ENCODE results near the gene SYTL4.
A peak's percentile ranks its signal among the peaks of the same experiment; 100 is the strongest.

Gene SYTL4

DNA sequence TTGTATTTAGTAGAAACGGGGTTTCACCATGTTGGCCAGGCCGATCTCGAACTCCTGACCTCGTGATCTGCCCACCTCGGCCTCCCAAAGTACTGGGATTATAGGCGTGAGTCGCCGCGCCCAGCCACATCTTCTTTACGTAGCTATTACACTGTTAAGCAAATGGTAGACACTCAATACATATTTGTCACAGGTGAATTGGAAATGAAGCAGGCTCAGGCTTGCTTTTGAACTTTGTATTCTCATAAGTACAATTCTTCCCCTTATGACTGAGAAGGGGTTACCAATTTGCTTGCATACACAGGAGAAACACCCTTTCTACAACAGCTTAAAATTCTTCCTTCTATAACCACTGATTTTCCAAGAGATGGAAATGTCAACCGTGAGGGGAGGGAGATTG, 88.7 kb downstream of the SYTL4 start:
- TF ChIP-seq, protein P1, sequence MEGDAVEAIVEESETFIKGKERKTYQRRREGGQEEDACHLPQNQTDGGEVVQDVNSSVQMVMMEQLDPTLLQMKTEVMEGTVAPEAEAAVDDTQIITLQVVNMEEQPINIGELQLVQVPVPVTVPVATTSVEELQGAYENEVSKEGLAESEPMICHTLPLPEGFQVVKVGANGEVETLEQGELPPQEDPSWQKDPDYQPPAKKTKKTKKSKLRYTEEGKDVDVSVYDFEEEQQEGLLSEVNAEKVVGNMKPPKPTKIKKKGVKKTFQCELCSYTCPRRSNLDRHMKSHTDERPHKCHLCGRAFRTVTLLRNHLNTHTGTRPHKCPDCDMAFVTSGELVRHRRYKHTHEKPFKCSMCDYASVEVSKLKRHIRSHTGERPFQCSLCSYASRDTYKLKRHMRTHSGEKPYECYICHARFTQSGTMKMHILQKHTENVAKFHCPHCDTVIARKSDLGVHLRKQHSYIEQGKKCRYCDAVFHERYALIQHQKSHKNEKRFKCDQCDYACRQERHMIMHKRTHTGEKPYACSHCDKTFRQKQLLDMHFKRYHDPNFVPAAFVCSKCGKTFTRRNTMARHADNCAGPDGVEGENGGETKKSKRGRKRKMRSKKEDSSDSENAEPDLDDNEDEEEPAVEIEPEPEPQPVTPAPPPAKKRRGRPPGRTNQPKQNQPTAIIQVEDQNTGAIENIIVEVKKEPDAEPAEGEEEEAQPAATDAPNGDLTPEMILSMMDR (IDR thresholded peaks at IDR 0.05; ENCODE audit: insufficient read depth, low read depth, low read length, missing control alignments), result no peak
- H3K4me3 ChIP-seq (ENCODE audit: low read length), result no peak overlapping the region
- DNase-seq (ENCODE audit: low read depth), result peak; percentile 84

DNA sequence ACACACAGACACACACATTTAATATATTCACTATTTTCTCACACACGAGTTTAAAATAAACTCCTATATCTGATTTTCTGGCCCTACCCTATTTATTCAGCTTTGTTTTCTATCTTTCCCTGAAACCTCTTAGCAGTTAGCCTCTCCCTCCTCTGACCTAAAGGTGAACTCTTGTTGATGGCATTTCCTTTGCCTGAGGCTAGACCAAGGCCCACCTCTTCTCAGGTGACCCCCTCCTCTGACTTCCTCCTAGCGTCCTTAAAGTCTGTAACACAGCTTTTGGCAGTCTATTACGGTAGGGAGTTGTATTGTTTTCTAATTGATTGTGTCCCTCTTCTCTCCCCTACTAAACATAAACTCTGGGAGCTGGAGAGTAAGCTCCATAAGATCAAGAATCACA, 89.6 kb downstream of the SYTL4 start:
- TF ChIP-seq, protein P1 (IDR thresholded peaks at IDR 0.05; ENCODE audit: insufficient read depth, low read depth, low read length, missing control alignments), result no peak
- no peak for DNase-seq (ENCODE audit: low read depth)
- no peak overlapping the region for H3K4me3 ChIP-seq (ENCODE audit: low read length)

DNA sequence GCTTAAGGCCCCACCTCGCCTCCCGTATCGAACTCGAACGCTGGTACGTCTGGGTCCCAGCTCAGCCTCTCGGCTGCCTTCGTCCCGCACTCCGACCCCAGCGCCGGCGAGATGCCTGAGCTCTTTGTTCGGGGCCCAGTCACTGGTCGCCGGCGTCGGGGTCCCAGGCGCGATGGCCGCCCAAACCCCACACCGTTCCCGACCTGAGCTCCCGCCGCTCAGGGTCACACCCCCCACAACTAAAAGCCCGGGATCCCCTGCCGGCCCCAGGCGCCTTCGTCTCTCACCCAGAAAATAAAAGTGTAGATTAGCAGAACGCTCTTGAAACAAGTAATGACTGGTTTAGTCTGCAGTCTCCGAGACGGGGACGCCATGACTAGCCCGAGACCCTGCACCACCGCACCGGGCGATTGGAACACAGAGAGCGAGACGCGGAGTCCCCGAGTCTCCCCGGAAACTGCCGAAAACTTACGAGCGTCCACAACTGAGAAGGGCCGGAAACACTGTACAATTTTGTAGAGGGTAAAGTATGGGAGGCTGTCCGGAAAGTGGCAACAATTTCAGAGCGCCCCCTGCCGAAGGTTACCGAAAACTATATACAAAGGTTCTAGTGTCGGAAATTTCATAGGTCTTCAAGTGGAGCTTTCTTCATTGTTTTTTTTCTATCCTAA, 95.5 kb downstream of the SYTL4 start, which contains the start of gene TSPAN6:
Gene TSPAN6 (minus strand): TSS at position 486 of the 671 bp plus-strand sequence. CDS start 112 bp downstream, at position 374.
- TF ChIP-seq, protein P1 (IDR thresholded peaks at IDR 0.05; ENCODE audit: insufficient read depth, low read depth, low read length, missing control alignments), result peak; percentile 50
- H3K4me3 ChIP-seq (ENCODE audit: low read length), result peak within 1 kb of the TSS; percentile 65
- DNase-seq (ENCODE audit: low read depth), result peak; percentile 81

DNA sequence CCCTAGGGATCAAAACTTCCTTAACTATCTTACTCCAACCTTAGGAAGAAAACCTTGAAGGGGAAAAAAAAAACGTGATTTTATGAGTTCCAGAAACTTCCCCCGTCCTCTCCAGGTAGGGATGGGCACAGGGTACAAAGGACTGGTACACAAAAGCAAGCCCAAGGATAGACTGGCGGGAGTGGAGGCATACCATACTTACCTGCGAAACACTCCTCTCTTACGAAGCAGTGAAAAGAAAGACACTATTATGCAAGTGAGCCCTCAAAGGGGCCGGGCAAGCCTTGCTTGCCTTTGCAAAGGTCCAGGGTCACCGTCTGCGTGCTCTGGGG, 96.0 kb downstream of the SYTL4 start:
- TF ChIP-seq, protein P1 (IDR thresholded peaks at IDR 0.05; ENCODE audit: insufficient read depth, low read depth, low read length, missing control alignments), result no peak
- no peak for DNase-seq (ENCODE audit: low read depth)
- peak overlapping the region; percentile 65 for H3K4me3 ChIP-seq (ENCODE audit: low read length)

DNA sequence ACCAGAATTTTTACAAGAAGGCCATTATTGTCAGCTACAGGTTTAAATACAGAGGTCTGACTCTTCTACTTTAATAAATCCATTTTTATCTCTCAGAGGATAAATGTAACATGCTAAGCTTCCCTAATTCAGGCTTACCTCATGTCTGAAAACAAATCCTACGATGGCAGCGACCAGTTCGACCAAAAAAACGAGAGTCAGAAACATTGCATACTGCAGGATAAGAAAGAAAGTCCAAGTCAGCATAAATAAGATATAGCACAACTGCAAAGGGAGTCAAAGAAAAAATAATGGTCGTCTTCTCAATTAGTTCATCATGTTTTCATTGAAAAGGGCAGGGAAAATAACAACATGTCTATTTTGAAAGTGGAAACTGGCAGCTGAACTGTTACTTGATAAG, 96.9 kb downstream of the SYTL4 start:
- TF ChIP-seq, protein P1 (IDR thresholded peaks at IDR 0.05; ENCODE audit: insufficient read depth, low read depth, low read length, missing control alignments), result no peak
- no peak for DNase-seq (ENCODE audit: low read depth)
- no peak overlapping the region for H3K4me3 ChIP-seq (ENCODE audit: low read length)

DNA sequence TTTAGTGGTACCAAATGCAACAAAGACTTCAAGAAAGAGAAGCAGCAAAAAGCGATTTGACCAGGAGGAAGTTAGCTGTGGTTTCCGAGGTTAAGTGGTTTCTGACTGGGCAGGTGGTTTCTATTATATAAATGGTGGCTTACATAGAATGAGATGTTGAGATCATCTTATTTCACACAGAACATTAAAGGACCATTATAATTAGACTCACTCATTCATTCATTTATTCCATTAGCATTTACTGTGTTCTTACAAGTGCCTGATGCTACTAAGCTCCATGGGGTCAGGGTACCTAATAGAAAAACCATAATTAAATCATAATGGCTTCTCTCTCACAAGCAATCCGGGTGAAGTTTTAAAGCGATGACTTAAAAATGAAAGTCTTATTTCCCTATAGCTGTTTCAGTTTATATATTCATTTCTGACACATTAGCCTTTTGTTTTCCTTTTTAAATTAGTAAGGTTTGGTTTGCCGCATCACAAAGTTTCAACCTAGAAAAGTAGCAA, 105.9 kb downstream of the SYTL4 start:
- no peak overlapping the region for H3K4me3 ChIP-seq (ENCODE audit: low read length)
- no peak for DNase-seq (ENCODE audit: low read depth)
- TF ChIP-seq, protein P1 (IDR thresholded peaks at IDR 0.05; ENCODE audit: insufficient read depth, low read depth, low read length, missing control alignments), result no peak

All from epithelial cell of esophagus (primary cell).